Progenitor cell of endocrine pancreas (in vitro differentiated cells): ENCODE measurements around the gene CACNG7. TPM values are rescaled to one million over a fixed set of nuclear protein-coding genes. Genes with fewer than 3 reads are reported as not detected.
"Not testable (repeated sequence)": the region's sequence is repeated elsewhere in the genome, so short reads cannot be mapped to it uniquely, and the experiment has no call there.

Experiments used
- DNase-seq: peaks from one replicate; pipeline ENCODE4 v3.0.0; 2021; ENCODE audit warnings: low spot score; ENCODE audit not compliant: unreplicated experiment
- H3K27ac Mint-ChIP-seq: 2 replicates; pipeline ENCODE4 v1.8.0; 2021; ENCODE audit warnings: mild to moderate bottlenecking, moderate library complexity, mixed read lengths
- H3K27me3 Mint-ChIP-seq: 2 replicates; pipeline ENCODE4 v1.8.0; 2021; ENCODE audit warnings: mixed read lengths
- H3K36me3 Mint-ChIP-seq: 2 replicates; pipeline ENCODE4 v1.8.0; 2022; ENCODE audit warnings: mixed read lengths; ENCODE audit not compliant: insufficient read depth
- H3K4me1 Mint-ChIP-seq: 2 replicates; pipeline ENCODE4 v1.8.0; 2021; ENCODE audit warnings: low read depth, mixed read lengths
- H3K4me3 Mint-ChIP-seq: 2 replicates; pipeline ENCODE4 v1.8.0; 2021; ENCODE audit warnings: low read depth, mild to moderate bottlenecking, moderate library complexity, mixed read lengths
- H3K9me3 Mint-ChIP-seq: 2 replicates; pipeline ENCODE4 v1.8.0; 2021; ENCODE audit warnings: low read depth, mixed read lengths
- CTCF ChIP-seq: fragments of 200-600 bp; sonication (generic); IDR thresholded peaks from one replicate; pipeline ENCODE4 v1.5.0; 2021; ENCODE audit warnings: antibody characterized with exemption, mild to moderate bottlenecking; ENCODE audit not compliant: unreplicated experiment
- total RNA-seq: library from RNA; stranded (reverse); gene quantifications from 2 replicates; pipeline ENCODE4 v1.2.1, GENCODE V29; 2021

CACNG7 gene
- total RNA-seq, 1 donor from 2014 or later, result not detected

DNA sequence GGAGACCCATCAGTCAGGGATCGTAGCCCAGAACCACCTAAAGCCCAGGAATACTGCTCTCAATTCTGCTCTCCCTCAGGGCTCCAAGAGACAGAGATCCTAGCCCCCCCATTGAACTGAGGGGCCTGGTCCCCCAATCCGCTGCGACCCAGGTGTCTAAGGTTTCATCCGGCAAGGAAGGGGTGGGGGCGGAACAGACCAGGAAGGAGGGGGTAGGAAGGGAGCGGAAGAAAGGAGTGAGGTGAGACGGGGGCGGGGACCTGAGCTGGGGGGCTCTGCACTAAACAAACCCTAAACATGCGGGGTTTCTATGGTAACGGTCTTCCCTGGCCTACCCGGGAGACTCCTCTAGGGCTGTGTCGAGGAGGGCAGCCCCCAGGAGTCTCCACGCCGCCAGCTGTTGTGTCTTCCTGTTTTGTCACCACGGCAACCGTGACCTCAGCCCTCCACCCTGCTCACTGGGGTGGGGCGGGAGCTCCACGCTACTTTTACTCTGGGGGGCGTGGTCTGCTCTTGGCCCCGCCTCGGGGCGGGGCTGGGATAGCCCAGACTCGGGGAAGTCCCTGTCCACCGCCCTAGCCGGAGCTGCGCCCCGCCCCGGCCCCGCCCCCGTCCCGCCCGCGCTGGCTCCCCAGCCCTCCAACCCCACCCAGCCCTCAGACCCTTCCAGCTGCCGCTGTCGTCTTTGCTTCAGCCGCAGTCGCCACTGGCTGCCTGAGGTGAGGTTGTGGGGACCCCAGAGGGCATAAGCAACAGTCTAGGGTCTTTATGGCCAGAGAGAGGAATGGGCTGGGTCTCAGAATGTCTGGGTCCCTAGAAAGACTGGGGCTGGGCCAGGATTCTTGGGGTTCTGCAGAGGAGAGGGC lies 41.6 kb upstream of the CACNG7 start, which contains the start of gene MYADM:
Gene MYADM, plus strand, starts transcription at position 659 of the 866 bp plus-strand sequence. CDS start 5,647 bp downstream, outside the sequence.
- H3K36me3 Mint-ChIP-seq, result peaks cover 6% of the 10 kb centered on the region
- no peaks in the 10 kb centered on the region for H3K9me3 Mint-ChIP-seq
- peak within 1 kb of the TSS; percentile 94 for H3K4me3 Mint-ChIP-seq
- DNase-seq, result peak; percentile 99
- H3K27ac Mint-ChIP-seq, result peak within 1 kb of the TSS; percentile 98
- H3K4me1 Mint-ChIP-seq, result peaks cover 55% of the 10 kb centered on the region
- TF ChIP-seq CTCF, result no peak
- H3K27me3 Mint-ChIP-seq, result no peaks in the 10 kb centered on the region

DNA sequence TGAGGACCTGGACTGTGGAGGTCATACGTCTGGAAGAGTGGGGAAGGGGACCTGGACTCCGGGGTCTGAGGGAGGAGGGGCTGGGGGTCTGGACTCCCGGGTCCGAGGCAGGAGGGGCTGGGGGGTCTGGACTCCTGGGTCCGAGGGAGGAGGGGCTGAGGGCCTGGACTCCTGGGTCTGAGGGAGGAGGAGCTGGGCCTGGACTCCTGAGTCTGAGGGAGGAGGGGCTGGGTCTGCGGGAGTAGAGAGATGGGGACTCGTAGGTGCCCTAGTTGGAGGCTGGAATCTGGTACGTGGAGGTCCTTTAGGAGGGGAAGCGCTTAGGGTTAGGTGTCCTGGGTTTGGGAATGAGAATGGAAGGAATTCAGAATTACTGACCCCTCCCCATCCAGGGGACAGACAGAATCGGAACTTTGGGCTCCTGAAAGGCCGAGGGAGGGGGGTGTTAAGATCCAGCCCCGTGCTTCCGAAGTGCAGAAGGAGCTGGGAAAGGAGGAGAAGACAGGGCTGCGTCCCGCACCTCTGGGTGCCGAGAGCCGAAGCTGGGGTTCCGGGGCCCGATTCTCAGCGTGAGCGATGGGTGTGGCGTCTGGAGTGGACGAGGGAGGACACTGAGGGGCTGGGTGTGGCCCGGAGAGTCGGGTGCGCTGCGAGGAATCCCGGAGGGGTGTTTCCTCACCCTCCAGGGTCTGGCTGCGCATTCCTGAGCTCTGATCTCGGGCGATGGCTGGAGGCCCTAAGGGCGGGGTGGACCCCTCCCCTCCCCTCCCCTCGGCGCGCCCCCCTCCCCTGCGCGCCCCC lies 40.8 kb upstream of the CACNG7 start:
- peaks cover 9% of the 10 kb centered on the region for H3K36me3 Mint-ChIP-seq
- H3K9me3 Mint-ChIP-seq, result no peaks in the 10 kb centered on the region
- no peak for TF ChIP-seq CTCF
- H3K4me3 Mint-ChIP-seq, result peak overlapping the region; percentile 94
- H3K27me3 Mint-ChIP-seq, result no peaks in the 10 kb centered on the region
- peaks cover 54% of the 10 kb centered on the region for H3K4me1 Mint-ChIP-seq
- H3K27ac Mint-ChIP-seq, result peak overlapping the region; percentile 98
- DNase-seq, result no peak

DNA sequence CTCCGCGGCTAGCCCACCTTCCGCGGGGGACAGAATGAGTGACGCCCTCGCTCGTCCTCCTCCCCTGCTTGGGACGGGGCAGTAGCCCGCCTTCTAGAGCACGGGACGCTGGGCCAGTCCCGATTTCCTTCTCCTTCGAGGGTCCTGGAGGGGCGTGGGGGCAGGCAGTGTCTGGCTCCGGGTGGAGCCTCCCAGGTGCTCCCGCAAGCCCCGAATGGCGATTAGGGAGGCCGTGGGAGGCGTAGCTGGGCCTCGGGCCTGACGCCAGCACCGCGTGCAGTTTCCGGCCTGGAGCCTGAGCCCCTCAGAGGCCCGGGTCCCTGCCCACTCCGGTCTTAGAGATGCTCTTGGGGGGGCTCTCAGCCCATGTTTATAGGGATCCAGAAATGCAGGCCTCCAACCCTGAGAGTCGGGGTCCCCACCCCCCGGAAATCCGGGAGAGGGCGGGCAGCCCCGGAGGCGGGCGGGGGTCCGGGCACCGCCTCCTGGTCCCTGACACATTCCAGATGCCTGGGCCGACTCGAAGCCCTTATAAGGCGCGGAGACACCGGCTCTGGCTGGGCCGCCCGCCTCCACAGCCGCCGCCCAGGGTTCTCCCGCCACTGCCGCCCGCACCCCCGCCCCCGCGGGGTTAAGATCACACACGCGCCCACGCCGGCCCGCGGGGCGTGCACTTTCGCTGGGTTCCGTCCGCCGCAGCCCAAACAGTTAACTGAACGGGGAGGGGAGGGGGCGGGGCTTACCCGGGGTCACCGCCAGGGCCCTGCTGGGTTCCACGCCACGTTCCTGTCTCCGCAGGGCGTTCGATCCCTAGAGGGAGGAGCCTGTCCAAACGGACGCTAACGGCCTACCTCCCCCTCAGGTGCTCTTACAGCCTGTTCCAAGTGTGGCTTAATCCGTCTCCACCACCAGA lies 39.9 kb upstream of the CACNG7 start:
- Mint-ChIP-seq H3K36me3 (peaks cover 12% of the 10 kb centered on the region), H3K27me3 (no peaks in the 10 kb centered on the region), H3K4me1 (peaks cover 49% of the 10 kb centered on the region), H3K9me3 (no peaks in the 10 kb centered on the region), H3K4me3 (peak overlapping the region; percentile 83), H3K27ac (peak overlapping the region; percentile 96)
- DNase-seq, result peak; percentile 84
- TF ChIP-seq CTCF, result peak; percentile 43

DNA sequence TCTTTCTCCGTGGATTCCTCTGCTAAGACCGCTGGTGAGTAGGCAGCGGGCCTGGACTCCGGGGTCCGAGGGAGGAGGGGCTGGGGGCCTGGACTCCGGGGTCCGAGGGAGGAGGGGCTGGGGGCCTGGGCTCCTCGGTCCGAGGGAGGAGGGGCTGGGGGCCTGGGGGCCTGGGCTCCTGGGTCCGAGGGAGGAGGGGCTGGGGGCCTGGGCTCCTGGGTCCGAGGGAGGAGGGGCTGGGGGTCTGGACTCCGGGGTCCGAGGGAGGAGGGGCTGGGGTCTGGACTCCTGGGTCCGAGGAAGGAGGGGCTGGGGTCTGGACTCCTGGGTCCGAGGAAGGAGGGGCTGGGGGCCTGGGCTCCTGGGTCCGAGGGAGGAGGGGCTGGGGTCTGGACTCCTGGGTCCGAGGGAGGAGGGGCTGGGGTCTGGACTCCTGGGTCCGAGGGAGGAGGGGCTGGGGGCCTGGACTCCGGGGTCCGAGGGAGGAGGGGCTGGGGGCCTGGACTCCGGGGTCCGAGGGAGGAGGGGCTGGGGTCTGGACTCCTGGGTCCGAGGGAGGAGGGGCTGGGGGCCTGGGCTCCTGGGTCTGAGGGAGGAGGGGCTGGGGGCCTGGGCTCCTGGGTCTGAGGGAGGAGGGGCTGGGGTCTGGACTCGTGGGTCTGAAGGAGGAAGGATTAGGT lies 39.1 kb upstream of the CACNG7 start:
- peaks cover 17% of the 10 kb centered on the region for H3K36me3 Mint-ChIP-seq
- H3K27ac Mint-ChIP-seq, result peak overlapping the region; percentile 96
- not testable (repeated sequence) for H3K27me3 Mint-ChIP-seq, H3K9me3 Mint-ChIP-seq, DNase-seq
- peak overlapping the region; percentile 83 for H3K4me3 Mint-ChIP-seq
- H3K4me1 Mint-ChIP-seq, result peaks cover 41% of the 10 kb centered on the region

GRCh38 chr19:53870485-53870844 lies 38.6 kb upstream of the CACNG7 start:
- TF ChIP-seq CTCF, result no peak
- no peaks in the 10 kb centered on the region for H3K9me3 Mint-ChIP-seq
- no peaks in the 10 kb centered on the region for H3K27me3 Mint-ChIP-seq
- peak overlapping the region; percentile 93 for H3K27ac Mint-ChIP-seq
- H3K4me1 Mint-ChIP-seq, result peaks cover 36% of the 10 kb centered on the region
- H3K36me3 Mint-ChIP-seq, result peaks cover 17% of the 10 kb centered on the region
- DNase-seq, result no peak
- peak overlapping the region; percentile 73 for H3K4me3 Mint-ChIP-seq
